Brain microvascular endothelial cell (primary cell): ENCODE measurements around the gene PYGM.
A peak's percentile ranks its signal among the peaks of the same experiment; 100 is the strongest.

Experiments
- DNase-seq: peaks from one replicate; pipeline ENCODE4 v3.0.0-alpha.2; 2020
- H3K27ac ChIP-seq: fragments of 250-450 bp; sonication (Bioruptor Pico); 2 replicates; pipeline ENCODE4 v1.5.1; 2020; ENCODE audit warnings: mild to moderate bottlenecking, moderate library complexity
- H3K27me3 ChIP-seq: fragments of 250-450 bp; sonication (Bioruptor Pico); replicated peaks from 2 replicates; pipeline ENCODE4 v1.5.1; 2020; ENCODE audit warnings: mild to moderate bottlenecking
- H3K36me3 ChIP-seq: fragments of 250-450 bp; sonication (Bioruptor Pico); replicated peaks from 2 replicates; pipeline ENCODE4 v1.5.1; 2020; ENCODE audit warnings: mild to moderate bottlenecking
- H3K4me3 ChIP-seq: 2 replicates; pipeline ENCODE4 v1.5.1; 2011; ENCODE audit warnings: low read depth, mild to moderate bottlenecking, control low read depth, low read length, moderate library complexity
- in situ Hi-C: cut with HindIII; loops from 2 replicates; pipeline ENCODE4 v1.10.0; 2017; ENCODE audit warnings: low sequenced_read_pairs, low pct_ligation_motif_present
- TF ChIP-seq, protein P1 (sequence below): IDR thresholded peaks from 2 replicates; pipeline ENCODE4 v1.5.1; 2011; ENCODE audit warnings: low read depth, mild to moderate bottlenecking, moderate library complexity, low read length, control low read depth, inconsistent platforms; ENCODE audit errors: missing control alignments

Gene PYGM

DNA sequence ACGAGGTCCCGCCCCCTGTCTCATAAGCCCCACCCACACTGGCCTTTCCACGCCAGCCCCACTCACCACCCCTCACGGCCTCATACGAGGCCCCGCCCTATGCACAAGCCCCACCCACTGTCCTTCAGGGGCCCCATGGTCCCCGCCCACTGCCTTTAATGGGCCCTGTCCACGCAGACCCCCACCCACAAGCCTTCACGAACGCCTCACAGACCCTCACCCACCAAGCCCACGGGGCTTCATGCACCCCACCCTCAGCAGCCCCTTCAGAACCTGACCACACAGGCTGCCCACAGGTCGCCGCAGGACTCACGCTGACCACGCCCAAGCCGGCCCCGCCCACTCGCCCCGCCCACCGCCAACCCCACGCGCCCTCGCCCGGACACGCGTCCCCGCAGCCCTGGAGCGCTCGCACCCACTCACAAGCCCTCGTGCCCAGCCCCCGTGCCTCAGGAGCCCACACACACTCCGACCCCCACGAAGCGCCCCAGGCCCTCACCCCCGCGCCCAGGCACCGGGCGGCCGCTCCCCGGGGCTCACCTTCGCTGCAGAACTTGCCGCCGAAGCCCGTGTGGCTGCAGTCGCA lies 47.3 kb downstream of the PYGM start:
- in situ Hi-C loops, result no loop called here
- Histone ChIP-seq H3K4me3 (no peak overlapping the region), H3K36me3 (no peaks in the 10 kb centered on the region), H3K27me3 (peaks cover 45% of the 10 kb centered on the region), H3K27ac (no peak overlapping the region)
- DNase-seq, result no peak
- TF ChIP-seq, protein P1, sequence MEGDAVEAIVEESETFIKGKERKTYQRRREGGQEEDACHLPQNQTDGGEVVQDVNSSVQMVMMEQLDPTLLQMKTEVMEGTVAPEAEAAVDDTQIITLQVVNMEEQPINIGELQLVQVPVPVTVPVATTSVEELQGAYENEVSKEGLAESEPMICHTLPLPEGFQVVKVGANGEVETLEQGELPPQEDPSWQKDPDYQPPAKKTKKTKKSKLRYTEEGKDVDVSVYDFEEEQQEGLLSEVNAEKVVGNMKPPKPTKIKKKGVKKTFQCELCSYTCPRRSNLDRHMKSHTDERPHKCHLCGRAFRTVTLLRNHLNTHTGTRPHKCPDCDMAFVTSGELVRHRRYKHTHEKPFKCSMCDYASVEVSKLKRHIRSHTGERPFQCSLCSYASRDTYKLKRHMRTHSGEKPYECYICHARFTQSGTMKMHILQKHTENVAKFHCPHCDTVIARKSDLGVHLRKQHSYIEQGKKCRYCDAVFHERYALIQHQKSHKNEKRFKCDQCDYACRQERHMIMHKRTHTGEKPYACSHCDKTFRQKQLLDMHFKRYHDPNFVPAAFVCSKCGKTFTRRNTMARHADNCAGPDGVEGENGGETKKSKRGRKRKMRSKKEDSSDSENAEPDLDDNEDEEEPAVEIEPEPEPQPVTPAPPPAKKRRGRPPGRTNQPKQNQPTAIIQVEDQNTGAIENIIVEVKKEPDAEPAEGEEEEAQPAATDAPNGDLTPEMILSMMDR, result no peak

DNA sequence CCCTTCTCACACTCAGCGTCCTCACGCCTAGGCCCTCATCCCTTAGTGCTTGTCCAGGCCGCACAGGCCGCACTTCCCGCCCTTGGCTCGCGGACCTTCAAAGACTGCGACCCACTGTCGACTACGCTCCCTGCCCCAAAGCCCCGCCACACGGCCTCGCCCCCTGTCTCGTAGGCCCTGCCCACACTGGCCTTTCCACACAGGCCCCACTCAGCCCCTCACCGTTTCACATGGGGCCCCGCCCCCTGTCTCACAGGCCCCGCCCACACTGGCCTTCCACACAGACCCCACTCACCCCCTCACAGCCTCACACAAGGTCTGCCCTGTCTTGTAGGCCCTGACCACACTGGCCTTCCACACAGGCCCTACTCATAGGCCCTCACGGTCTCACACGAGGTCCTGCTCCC lies 47.8 kb downstream of the PYGM start:
- TF ChIP-seq, protein P1, result no peak
- DNase-seq, result no peak
- Histone ChIP-seq H3K27me3 (peaks cover 39% of the 10 kb centered on the region), H3K36me3 (no peaks in the 10 kb centered on the region), H3K4me3 (no peak overlapping the region), H3K27ac (no peak overlapping the region)
- in situ Hi-C loops, result no loop called here

DNA sequence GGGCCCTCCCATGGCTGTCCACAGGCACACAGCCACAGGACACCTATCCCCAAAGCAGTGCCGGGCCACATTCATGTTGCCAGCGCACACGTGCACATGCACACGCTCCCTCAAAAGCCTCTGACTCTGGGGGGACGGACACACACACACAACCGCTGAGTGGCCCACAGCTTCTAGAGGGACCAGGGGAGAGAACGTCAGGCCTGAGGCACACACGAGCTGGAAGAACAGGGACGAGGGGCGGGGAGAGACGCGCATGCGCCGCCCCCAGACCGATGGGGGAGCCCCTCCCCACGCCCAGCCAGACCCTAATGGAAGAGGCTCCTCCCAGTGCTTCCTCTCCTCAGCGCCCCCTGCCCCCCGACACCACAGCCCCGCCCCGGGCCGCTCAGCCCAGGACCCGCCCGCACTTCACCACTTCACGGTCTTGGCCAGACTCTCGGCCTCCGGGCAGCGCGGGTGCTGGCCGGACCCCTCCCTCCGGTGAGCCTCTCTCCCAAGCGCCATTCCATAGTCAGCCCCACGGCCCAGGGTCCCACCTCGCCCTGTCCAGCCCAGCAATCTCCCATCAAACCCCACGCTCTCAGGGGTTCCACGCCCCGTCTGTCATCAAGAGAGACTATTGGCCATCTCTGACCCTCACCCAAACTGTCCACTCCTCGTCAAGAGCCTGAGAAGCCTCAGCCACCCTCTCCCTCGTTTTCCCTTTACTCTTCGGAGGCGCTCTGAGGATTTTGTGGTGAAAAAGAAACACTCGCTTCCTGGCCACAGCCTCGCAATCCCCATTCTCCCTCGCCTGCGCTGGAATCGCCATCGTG lies 48.4 kb downstream of the PYGM start:
- TF ChIP-seq, protein P1, result no peak
- H3K27me3 ChIP-seq, result peaks cover 35% of the 10 kb centered on the region
- H3K4me3 ChIP-seq, result no peak overlapping the region
- H3K36me3 ChIP-seq, result no peaks in the 10 kb centered on the region
- in situ Hi-C loops, result no loop called here
- no peak overlapping the region for H3K27ac ChIP-seq
- no peak for DNase-seq

DNA sequence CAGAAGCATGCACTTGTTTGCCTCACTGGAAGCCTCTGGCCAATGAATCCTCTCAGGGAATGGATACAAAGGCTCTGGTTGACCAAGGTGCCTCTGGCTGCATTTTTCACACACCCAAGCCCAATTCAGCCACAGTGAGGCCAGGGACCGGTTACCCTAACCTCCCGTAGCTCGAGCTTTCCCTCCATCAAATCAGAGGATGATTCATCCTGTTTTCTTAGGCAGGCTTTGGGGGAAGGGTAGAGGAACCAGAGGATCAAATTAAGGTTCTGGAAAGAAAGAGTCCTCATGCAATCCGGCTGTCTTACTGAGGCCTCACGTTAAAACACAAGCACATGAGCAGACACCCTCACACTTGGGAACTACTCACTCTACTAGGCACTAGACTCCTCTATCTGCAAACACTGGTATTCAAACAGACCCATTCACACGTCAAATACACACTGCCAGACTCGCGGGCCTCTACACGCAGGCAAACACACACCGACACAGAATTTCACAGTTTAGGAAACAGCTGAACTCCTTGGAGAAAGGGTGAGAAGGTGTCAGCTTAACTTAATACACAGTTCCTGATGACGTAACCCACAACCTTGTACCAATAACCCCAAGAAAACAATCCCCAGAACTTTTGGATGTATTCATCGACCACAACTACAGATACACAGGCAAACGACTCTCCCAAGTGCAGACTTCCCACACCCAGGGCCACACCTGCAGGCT lies 49.2 kb downstream of the PYGM start:
- peak; percentile 6 for DNase-seq
- H3K4me3 ChIP-seq, result no peak overlapping the region
- no peaks in the 10 kb centered on the region for H3K36me3 ChIP-seq
- TF ChIP-seq, protein P1, result no peak
- in situ Hi-C loops, result no loop called here
- H3K27me3 ChIP-seq, result peaks cover 31% of the 10 kb centered on the region
- H3K27ac ChIP-seq, result no peak overlapping the region

DNA sequence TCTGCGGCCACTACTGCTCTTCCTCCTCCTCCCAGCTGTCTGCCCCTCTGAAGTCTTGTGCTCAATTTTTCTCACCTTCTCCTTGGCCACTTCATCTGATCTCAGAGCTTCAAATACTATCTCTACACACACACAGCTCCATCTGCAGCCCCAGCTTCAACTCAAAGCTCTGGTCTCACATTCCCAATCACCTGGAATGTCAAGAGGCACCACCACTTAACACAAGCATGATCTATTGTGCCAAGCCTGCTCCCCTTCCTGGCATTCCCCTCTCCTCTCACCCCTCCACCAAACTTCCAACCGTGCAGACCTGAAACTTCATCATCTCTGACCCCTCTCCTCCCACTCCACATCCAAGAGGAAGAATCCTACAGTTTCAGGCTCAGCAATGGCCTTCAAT lies 54.3 kb downstream of the PYGM start:
- no peaks in the 10 kb centered on the region for H3K36me3 ChIP-seq
- in situ Hi-C loops, result no loop called here
- TF ChIP-seq, protein P1, result no peak

More for the DNA sequence above, 54.3 kb downstream of the PYGM start:
- Histone ChIP-seq H3K4me3 (no peak overlapping the region), H3K27ac (no peak overlapping the region), H3K27me3 (peaks cover 17% of the 10 kb centered on the region)
- no peak for DNase-seq
